ENCODE results near the gene SLC17A5.
"Not testable (repeated sequence)": the region's sequence is repeated elsewhere in the genome, so short reads cannot be mapped to it uniquely, and the experiment has no call there.

Gene SLC17A5

GRCh38 chr6:73613806-73614536 lies 39.8 kb downstream of the SLC17A5 start:
- no peak for DNase-seq

- DNase-seq, result no peak
Measured at GRCh38 chr6:73612611-73613010, 41.2 kb downstream of the SLC17A5 start.

DNA sequence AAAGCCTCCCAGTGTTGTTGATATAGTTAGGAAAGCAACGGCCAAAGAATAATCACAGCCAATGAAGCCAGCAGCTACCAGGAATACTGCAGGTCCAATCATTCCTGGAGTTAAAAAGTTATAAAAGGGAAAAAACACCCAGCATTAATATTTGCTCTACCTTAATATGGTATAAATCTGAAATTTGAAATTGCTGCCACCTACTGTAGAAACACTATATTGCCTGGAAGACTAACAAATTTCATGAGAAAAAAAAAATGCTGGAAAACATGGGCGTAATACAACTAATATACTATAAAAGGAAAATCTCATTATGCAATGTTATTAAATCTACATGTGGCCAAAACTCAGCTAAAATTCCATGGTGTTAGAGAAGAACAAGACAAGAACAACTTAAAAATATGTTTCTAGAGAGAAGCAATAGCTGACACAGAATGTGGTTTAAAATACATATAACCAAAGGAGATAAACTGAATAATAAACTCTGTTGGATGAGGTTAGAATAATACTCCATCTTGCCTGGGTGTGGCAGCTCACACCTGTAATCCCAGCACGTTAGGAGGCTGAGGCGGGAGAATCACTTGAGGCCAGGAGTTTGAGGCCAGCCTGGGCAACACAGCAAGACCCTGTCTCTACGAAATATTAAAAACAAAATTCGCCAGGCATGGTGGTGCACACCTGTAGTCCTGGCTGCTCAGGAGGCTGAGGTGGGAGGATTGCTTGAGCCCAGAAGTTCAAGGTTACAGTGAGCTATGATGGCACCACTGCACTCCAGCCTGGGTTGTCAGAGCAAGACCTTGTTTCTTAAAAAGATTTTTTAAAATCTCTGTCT lies 43.1 kb downstream of the SLC17A5 start:
- peak; percentile 51 for DNase-seq

- no peak for DNase-seq
Measured at GRCh38 chr6:73608761-73609160, 45.0 kb downstream of the SLC17A5 start.

DNA sequence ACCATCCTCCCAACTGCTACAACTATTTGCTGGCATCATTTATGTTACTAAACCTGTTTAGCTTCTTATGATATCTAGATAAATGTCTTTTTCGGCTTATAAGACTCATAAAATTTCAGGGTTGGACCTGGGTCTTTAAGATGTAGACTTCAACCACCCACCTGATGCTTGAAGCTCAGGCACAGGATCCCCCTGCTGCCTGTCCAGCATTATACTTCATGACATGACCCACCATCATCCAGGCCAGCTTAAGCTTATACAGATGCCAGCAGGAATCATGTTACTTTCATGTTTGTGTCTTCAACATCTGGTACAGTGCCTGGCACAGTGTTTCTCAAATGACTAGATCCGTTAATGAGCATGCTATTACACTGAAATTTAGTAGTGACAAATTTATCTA lies 47.4 kb downstream of the SLC17A5 start:
- no peak for DNase-seq

- no peak for DNase-seq
Measured at GRCh38 chr6:73604461-73604860, 49.3 kb downstream of the SLC17A5 start.

DNA sequence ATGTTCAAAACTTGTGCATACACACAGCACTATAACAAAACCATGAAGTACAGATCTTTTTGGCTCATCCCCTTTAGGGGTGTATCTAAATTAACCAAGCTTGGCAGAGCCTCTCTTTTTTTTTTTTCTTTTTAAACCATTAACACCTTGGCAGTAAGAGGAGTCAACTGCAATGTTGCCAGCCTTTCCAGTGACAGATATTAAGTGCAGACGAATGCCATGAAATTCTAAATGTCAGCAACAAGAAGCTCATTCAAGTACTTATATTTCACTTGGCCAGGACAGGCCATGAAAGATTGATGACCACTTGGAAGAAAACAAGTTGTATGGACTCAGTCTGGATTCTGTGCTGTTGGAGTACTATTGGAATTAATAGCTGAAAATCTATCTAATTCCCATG lies 49.8 kb downstream of the SLC17A5 start:
- no peak for DNase-seq

GRCh38 chr6:73586416-73586974 lies 67.3 kb downstream of the SLC17A5 start:
- DNase-seq, result peak; percentile 47

DNA sequence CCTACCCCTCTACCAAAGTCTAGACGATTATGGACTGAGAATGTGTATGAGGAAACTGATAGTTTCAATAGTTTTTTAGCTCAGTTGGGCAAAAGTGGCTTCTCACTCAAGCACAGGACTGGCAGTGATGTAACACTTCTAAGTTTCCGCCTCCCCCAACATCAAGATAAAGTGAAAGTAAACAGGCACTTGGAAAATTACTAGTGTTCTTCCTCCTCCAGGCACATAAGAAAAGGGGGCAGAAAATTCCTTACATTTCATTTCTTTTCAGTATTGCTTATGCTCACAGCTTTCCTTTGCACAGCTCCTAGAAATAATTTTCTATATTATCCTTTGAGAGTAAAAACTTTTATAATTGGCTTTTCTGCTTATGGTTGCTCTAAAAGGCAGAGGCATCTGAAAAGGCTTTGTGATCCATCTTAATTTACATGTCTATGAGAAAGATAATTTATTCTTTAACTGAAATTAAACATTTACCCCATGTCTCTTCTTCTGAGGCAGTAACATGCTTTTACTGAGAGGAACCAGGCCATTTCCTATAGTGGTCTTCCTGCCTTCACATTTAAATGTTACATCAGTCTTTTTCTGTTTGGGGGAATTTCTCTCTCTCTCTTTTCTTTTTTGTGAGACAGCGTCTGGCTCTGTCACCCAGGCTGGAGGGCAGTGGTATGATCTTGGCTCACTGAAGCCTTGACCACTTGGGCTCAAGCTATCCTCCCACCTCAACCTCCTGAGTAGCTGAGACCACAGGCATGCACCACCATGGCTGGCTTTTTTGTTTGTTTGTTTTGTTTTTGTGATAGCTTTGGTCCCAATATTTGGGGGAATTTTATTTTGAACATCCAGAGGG lies 68.0 kb downstream of the SLC17A5 start:
- DNase-seq, result peak; percentile 69

GRCh38 chr6:73581293-73581692 lies 72.5 kb downstream of the SLC17A5 start:
- no peak for DNase-seq

GRCh38 chr6:73580247-73581149 lies 73.3 kb downstream of the SLC17A5 start:
- DNase-seq, result peak; percentile 89

DNA sequence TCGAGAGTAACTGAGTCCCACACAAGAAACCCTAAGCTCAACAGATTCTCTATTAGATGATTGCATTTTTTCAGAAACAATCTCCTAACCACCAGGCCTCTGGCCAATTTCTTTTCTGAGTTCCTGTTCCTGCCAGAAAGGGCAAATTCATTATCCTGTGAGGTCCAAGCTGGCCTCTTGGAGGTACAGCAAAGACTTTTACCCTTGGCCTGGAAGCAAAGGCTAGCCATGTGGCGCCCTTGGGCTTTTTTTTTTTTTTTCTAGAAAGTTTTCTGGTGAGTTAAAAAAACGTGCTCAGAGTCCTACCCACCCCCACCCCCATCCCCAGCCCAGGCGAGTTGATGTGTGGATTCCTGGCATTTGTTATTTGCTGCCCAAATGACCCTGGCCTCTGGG lies 73.9 kb downstream of the SLC17A5 start:
- peak; percentile 33 for DNase-seq

DNA sequence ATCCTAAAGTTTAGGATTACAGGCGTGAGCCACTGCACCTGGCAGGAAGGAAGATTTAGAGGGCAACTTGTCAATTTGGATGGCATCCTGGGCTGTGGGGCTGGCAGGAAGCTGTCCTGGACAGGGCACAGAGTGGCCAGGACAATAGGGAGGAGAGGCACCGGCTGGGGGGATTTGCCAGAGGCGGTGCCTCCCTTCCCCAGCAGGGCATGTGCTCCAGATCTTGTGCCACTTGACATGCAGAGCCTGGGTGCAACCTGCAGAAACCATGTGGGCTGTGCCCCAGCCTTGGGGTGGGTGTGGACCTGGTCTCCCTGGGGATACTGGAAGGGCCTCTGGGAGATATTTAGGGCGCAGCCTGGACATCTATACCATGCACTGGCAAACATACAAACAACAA lies 74.4 kb downstream of the SLC17A5 start:
- no peak for DNase-seq

- DNase-seq, result no peak
Measured at GRCh38 chr6:73577676-73578075, 76.1 kb downstream of the SLC17A5 start.

DNA sequence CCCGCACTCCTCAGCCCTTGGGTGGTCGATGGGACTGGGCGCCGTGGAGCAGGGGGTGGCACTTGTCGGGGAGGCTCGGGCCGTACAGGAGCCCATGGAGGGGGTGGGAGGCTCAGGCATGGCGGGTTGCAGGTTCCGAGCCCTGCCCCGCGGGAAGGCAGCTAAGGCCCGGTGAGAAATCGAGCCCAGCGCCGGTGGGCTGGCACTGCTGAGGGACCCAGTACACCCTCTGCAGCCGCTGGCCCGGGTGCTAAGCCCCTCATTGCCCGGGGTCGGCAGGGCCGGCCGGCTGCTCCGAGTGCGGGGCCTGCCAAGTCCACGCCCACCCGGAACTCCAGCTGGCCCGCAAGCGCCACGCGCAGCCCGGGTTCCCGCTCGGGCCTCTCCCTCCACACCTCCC lies 81.3 kb downstream of the SLC17A5 start:
- DNase-seq, result not testable (repeated sequence)

DNA sequence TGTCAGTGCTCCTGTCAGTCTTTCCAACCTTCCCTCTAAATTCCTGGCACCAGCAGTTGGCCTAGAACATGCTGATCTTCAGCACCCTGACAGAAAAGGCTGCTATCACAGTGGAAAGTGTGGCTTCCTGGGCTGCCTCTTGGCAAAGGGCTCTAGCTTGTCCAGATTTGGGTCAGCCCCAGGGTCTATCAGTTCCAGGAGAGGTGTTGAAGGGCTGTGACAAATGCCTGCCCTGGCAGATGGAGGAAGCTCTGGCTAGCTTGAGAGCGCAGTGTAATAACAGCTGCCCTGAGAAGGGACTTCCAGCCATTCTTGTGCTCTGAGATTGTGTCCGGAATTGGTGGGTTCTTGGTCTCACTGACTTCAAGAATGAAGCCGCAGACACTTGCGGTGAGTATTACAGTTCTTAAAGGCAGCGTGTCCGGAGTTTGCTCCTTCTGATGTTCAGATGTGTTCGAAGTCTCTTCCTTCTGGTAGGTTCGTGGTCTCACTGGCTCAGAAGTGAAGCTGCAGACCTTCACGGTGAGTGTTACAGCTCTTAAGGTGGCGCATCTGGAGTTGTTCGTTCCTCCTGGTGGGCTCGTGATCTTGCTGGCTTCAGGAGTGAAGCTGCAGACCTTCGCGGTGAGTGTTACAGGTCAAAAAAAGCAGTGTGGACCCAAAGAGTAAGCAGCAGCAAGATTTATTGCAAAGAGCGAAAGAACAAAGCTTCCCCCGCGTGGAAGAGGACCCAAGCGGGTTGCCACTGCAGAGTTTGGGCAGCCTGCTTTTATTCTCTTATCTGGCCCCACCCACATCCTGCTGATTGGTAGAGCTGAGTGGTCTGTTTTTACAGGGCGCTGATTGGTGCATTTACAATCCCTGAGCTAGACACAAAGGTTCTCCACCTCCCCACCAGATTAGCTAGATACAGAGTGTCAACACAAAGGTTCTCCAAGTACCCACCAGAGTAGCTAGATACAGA lies 82.3 kb downstream of the SLC17A5 start:
- not testable (repeated sequence) for DNase-seq

GRCh38 chr6:73569121-73569520 lies 84.7 kb downstream of the SLC17A5 start:
- DNase-seq, result no peak

GRCh38 chr6:73566954-73567591 lies 86.7 kb downstream of the SLC17A5 start:
- no peak for DNase-seq

GRCh38 chr6:73566486-73566871 lies 87.3 kb downstream of the SLC17A5 start:
- DNase-seq, result not testable (repeated sequence)

Data from midbrain (tissue), 1 donor.